NOMO-1 treated with DMSO at 0.1 percent for 48 hours (cell line): ENCODE results near the gene VAC14.
"Not testable (repeated sequence)": the region's sequence is repeated elsewhere in the genome, so short reads cannot be mapped to it uniquely, and the experiment has no call there.

Experiments used
- DNase-seq: peaks from one replicate; lab custom pipeline; 2025; ENCODE audit not compliant: unreplicated experiment; lab: John Stamatoyannopoulos, UW

VAC14 gene

DNA sequence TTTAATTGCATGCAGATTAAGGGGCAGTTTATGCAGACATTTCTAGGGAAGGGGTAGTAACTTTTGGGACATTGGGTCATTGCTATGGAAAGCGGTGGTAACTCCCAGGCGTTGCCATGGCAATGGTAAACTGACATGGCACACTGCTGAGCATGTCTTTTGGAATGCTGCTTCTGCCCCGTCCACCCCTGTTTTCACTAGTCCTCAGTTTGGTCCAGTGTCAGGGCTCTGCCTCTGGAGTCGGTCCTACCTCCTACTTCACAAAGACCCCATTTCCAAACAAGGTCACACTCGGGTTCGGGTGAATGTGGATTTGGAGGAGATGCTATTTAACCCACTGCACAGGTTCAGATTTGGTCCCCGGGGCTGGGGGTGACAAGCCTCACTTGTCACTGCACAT is 151.7 kb downstream of the VAC14 start:
- no peak for DNase-seq

DNA sequence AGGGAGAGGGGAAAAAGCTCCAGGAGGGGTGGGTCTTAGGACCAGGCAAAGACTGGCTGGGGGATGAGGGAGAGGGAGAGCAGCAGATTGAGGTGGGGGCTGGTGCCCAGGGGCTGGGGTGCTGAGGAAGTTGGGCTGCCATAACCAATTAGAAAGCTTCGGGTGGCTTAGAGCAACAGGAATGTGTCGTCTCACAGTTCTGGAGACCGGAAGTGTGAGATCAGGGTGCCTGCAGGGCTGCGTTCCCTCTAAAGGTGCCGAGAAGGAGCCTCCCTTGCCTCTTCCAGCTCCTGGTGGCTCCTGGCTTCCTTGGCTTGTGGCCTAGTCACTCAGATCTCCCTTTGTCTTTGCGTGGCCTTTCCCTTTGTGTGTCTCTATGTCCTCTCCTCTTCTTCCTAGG is 152.4 kb downstream of the VAC14 start:
- DNase-seq = no peak

GRCh38 chr16:70647441-70648359 is 153.3 kb downstream of the VAC14 start:
- no peak for DNase-seq

- no peak for DNase-seq
Measured at GRCh38 chr16:70646260-70647241, 154.4 kb downstream of the VAC14 start, which contains the start of gene IL34. IL34 (plus strand) TSS chr16:70646559; CDS start chr16:70646948, 389 bp downstream.

- DNase-seq = no peak
Measured at GRCh38 chr16:70644763-70645597, 156.0 kb downstream of the VAC14 start.

DNA sequence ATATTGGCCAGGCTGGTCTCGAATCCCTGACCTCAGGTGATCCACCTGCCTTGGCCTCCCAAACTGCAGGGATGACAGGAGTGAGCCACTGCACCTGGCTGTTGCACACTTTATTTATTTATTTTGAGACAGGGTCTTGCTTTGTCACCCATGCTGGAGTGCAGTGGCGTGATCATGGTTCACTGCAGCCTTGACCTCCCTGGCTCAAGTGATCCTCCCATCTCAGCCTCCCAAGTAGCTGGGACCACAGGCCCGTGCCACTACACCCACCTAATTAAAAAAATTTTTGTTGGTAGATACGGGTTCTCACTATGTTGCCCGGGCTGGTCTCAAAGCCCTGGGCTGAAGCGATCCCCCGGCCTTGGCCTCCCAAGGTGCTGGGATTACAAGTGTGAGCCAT is 157.7 kb downstream of the VAC14 start:
- not testable (repeated sequence) for DNase-seq

- no peak for DNase-seq
Measured at GRCh38 chr16:70642633-70643032, 158.3 kb downstream of the VAC14 start.

DNA sequence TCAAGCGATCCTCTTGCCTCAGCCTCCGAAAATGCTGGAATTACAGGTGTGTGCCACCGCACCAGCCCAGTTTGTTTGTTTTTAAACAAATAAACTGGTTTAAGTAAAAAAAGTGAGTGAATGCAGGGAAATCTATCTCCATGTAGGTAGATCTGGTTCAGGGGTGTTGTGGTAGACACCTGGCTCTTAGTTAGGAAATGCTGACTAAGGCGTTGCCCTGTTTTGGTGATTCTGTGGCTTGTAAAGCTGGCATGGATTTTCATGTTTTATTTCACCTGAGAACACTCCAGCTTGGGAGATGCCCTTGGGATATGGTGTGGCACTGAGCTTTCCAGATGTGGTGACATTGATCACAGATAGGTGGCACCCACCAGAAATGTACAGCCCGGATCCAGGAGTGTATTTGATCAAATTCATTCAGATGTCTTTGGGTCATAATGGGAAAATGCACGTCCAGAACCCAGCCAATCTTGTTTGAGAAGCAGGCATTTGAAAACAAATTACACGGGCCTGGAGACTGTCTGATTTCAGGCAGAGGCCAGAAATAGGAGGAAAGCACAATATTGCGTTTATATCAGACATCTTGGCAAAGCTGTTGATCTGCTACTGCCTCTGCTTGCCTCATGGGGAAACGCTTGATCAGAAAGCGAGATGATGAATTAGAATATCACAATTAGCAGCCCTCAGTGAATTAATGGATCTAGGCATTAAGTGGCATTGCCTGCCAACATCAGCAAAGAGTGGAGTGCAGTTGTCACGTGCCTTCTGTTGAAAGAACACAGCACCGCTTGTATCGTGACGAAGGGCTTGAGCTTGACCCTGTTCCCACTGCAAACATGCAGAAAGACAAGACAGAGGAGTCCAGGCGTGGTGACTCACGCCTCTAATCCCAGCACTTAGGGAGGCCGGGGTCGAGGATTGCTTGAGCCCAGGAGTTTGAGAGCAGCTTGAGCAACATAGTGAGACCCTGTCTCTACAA is 161.9 kb downstream of the VAC14 start:
- no peak for DNase-seq
